ENCODE measurements around the gene CELF5. TPM values are rescaled to one million over a fixed set of nuclear protein-coding genes. Genes with fewer than 3 reads are reported as not detected.
A peak's percentile ranks its signal among the peaks of the same experiment; 100 is the strongest.

Gene CELF5
- total RNA-seq, 2 experiments from 2014 or later = 0.16 to 0.29 TPM

DNA sequence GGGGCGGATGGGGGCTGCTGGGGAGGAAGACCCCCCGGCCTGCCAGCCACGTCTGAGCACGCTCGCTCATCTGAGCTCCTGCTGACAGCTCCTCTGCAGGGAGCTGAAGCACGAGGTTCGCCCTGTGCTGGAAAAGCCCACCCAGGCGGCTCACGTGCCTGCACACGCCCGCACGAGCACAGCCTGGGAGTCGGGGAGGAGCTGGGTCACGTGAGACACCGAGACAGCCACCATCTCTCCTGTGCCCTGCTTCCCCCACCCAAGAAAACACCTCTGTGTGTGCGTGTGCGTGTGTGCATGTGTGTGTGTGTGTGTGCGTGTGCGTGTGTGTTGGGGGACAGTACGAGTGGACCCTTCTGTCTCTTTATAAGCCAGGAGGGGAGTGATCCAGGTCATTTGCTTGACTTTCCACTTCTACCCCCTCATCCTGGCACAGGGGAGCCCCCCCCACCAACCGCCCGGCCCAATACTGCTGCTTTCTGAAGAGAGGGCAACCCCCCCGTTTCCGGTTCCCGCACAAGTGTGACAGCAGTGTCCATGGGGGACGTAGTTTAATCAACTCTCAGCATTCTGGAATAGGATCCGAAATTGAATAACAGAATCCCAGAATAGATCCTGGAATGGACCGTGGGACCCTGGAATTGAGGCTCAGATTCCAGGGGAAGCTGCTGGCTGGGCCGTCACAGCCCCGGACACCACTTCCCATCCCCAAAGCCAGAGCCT, 42.5 kb downstream of the CELF5 start:
- H3K36me3 Mint-ChIP-seq = no peaks in the 10 kb centered on the region
- H3K27ac Mint-ChIP-seq = no peak overlapping the region
- no peak overlapping the region for H3K4me3 Mint-ChIP-seq
- H3K4me1 Mint-ChIP-seq = no peaks in the 10 kb centered on the region
- no peak for DNase-seq
- no peaks in the 10 kb centered on the region for H3K9me3 Mint-ChIP-seq
- H3K27me3 Mint-ChIP-seq = peaks cover 41% of the 10 kb centered on the region

GRCh38 chr19:3268326-3268725, 43.9 kb downstream of the CELF5 start:
- peaks cover 2% of the 10 kb centered on the region for H3K36me3 Mint-ChIP-seq
- H3K4me3 Mint-ChIP-seq = no peak overlapping the region
- no peak overlapping the region for H3K27ac Mint-ChIP-seq
- H3K27me3 Mint-ChIP-seq = peaks cover 41% of the 10 kb centered on the region
- H3K4me1 Mint-ChIP-seq = no peaks in the 10 kb centered on the region
- peaks cover 2% of the 10 kb centered on the region for H3K9me3 Mint-ChIP-seq
- no peak for DNase-seq

DNA sequence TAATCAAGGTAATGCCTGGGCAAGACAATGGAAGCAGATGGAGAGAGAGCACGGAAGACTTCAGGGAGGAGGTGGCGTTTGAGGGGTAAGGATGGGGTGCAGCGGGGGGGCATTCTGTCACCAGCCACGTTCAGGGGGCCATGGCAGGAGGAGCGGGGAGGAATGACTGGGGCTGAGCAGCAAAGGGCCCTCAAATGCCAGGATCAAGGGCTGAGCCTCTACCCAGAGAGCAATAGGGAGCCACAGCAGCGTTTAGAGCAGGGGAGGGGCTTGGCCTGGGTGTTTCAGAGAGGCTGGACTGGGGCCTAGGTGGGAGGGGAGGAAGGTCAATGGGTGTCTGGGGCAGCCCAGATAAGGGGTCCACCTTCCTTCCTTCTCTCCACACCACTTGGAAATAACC, 44.3 kb downstream of the CELF5 start:
- H3K9me3 Mint-ChIP-seq = peaks cover 4% of the 10 kb centered on the region
- peaks cover 2% of the 10 kb centered on the region for H3K36me3 Mint-ChIP-seq
- no peaks in the 10 kb centered on the region for H3K4me1 Mint-ChIP-seq
- DNase-seq = no peak
- no peak overlapping the region for H3K4me3 Mint-ChIP-seq
- H3K27me3 Mint-ChIP-seq = peaks cover 41% of the 10 kb centered on the region
- no peak overlapping the region for H3K27ac Mint-ChIP-seq

DNA sequence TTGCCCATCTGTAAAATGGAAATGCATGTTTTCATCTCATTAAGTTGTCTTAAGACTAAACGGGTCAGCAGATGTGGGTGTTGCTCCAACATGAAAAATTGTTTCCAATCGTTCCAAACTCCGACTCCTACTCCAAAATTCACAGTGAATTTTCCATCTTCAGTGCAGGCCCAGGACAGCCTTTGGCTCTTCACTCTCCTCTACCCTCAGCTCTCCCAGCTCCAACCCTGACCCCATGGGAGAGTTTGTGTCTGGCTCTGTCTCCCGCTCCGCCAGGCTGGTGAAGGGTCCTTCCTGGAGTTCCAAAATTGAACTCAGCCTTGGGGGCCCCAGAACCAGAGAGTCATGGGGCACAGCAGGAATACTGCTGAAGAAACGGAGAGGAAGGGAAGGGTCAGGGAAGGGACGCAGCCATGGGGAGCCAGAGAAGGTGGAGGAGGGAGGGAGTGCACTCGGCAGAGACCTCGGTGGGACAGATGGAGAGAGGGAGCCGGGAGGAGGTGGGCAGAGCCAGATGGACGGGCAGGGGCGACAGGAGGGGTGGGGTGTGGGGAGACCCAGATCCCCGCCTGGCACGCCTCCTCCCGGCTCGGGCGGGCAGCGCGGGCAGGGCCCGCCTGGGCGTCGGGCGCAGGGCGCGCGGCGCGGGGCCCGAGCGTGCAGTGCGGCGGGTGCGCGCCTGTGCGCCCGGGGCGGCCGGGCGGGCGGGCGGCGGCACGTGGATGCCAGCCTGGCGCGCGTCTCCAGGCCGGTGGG, 45.6 kb downstream of the CELF5 start:
- Mint-ChIP-seq H3K4me3 (no peak overlapping the region), H3K36me3 (peaks cover 2% of the 10 kb centered on the region)
- no peak for DNase-seq

GRCh38 chr19:3270902-3271301, 46.4 kb downstream of the CELF5 start:
- Mint-ChIP-seq H3K27ac (no peak overlapping the region), H3K4me3 (no peak overlapping the region), H3K4me1 (peaks cover 8% of the 10 kb centered on the region), H3K9me3 (peaks cover 4% of the 10 kb centered on the region), H3K27me3 (peaks cover 45% of the 10 kb centered on the region), H3K36me3 (peaks cover 2% of the 10 kb centered on the region)
- peak; percentile 68 for DNase-seq

More for the DNA sequence above, 45.6 kb downstream of the CELF5 start:
- Mint-ChIP-seq H3K4me1 (peaks cover 4% of the 10 kb centered on the region), H3K9me3 (peaks cover 4% of the 10 kb centered on the region), H3K27me3 (peaks cover 45% of the 10 kb centered on the region), H3K27ac (no peak overlapping the region)

DNA sequence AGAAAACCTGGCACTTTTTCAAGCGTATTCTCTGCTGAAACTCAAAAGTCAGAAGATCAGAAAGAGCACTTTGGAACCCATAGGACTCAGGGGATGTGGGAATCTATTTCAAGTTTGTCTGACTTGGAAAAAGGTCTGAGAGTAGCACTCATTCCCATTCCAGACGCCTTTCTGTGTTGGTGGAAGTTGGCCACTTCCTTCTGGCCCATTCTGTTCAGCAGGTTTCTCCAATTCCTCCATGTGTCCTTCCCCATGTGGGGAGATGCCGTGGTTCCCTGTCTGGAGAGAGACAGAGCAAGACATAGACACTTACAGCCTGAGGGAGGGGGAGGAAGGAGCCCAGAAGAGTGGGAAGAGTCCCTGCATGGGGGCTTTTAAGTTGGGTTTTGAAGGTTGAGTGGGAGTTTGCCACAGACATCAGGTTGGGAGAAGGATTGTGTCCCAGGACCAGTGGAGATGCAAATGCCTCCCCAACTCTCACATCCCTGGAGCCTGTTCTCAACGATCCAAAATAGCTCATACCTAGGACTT, 48.0 kb downstream of the CELF5 start:
- DNase-seq = no peak
- no peak overlapping the region for H3K4me3 Mint-ChIP-seq
- H3K9me3 Mint-ChIP-seq = peaks cover 4% of the 10 kb centered on the region
- H3K27ac Mint-ChIP-seq = no peak overlapping the region
- peaks cover 2% of the 10 kb centered on the region for H3K36me3 Mint-ChIP-seq
- peaks cover 8% of the 10 kb centered on the region for H3K4me1 Mint-ChIP-seq
- H3K27me3 Mint-ChIP-seq = peaks cover 41% of the 10 kb centered on the region

DNA sequence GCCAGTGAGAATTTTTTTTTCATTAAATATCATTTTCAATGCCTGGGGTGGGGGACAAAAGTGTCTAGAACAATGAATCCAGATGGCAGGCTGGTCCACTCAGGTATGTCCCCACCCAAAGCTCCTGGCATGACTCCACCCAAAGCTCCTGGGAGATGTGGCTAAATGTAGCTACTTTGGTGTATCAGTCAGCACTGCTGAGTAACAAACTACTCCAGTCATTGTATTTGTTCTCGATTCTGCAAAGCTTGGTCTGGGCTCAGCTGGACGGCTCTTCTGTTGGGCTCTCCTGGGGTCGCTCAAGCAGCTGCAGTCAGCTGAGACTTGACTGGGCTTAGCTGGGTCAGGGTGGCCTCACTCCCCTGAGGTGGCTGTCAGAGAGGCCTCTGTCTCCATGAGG, 48.5 kb downstream of the CELF5 start:
- Mint-ChIP-seq H3K4me3 (no peak overlapping the region), H3K27me3 (peaks cover 37% of the 10 kb centered on the region), H3K27ac (no peak overlapping the region), H3K4me1 (peaks cover 8% of the 10 kb centered on the region), H3K36me3 (peaks cover 2% of the 10 kb centered on the region), H3K9me3 (peaks cover 4% of the 10 kb centered on the region)
- no peak for DNase-seq

GRCh38 chr19:3274245-3274941, 49.9 kb downstream of the CELF5 start:
- Mint-ChIP-seq H3K27me3 (peaks cover 22% of the 10 kb centered on the region), H3K4me3 (peak overlapping the region; percentile 81), H3K36me3 (peaks cover 2% of the 10 kb centered on the region), H3K9me3 (peaks cover 4% of the 10 kb centered on the region), H3K27ac (no peak overlapping the region), H3K4me1 (peaks cover 8% of the 10 kb centered on the region)
- DNase-seq = no peak

DNA sequence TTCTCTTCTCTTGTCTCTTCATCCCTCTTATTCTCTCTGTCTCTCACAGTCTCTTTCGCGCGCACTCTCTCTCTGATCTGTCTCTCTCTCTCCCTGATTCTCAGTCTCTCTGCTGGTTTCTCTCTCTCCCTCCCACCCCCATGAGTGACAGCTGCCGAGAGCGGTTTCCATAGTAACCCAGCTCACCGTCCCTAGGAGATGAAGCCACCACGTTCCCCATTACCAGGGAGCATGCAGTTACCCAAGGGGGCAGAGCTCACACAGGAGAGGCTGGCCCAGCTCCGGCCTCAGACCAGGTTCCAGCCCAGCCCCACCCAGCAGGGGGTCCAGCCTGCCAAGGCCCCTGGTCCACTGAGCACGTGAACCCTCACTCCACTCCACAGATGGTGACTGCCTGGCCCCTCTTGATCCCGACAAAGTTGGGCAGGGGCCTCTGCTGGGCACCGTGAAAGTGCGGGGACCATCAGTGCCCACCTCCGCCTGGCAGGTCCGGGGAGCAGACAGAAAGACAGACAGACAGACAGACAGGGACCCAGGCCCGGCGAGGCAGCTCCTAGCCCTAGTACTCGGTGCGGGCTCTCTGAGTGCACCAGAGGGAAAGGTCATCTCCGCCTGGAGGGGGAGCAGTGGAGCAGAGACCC, 50.6 kb downstream of the CELF5 start:
- Mint-ChIP-seq H3K36me3 (peaks cover 2% of the 10 kb centered on the region), H3K4me3 (peak overlapping the region; percentile 81), H3K4me1 (peaks cover 8% of the 10 kb centered on the region), H3K9me3 (peaks cover 4% of the 10 kb centered on the region), H3K27ac (peak overlapping the region; percentile 75), H3K27me3 (peaks cover 16% of the 10 kb centered on the region)
- DNase-seq = peak; percentile 52

- Mint-ChIP-seq H3K36me3 (peaks cover 2% of the 10 kb centered on the region), H3K27ac (peak overlapping the region; percentile 75), H3K9me3 (peaks cover 4% of the 10 kb centered on the region), H3K4me1 (peaks cover 8% of the 10 kb centered on the region), H3K27me3 (peaks cover 12% of the 10 kb centered on the region), H3K4me3 (peak overlapping the region; percentile 81)
- peak; percentile 91 for DNase-seq
Measured at GRCh38 chr19:3275583-3276340, 51.3 kb downstream of the CELF5 start.

DNA sequence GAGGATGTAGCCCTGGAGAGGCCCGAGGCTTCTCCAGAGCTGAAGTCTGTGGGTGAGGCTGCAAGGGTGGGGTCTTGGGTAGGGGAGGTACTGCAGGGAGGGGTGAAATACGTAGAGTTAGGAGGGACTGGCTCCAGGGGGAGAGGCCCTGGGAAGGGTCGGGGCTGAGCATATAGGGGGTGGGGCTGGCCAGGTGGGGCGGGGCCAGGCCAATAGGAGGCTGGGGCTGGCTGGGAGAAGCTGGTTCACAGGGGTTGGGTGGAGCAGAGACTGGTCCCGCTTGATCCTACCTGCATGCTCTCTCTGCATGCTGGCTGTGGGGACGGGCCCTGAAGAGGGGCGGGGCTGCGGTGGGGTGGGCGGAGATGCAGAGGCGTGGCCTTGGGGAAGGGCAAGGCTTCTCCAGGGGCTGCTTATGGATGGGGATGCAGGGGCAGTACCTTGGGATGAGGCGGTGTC, 51.9 kb downstream of the CELF5 start:
- H3K9me3 Mint-ChIP-seq = peaks cover 4% of the 10 kb centered on the region
- no peak overlapping the region for H3K27ac Mint-ChIP-seq
- peaks cover 10% of the 10 kb centered on the region for H3K27me3 Mint-ChIP-seq
- H3K36me3 Mint-ChIP-seq = peaks cover 2% of the 10 kb centered on the region
- H3K4me3 Mint-ChIP-seq = peak overlapping the region; percentile 45
- peaks cover 8% of the 10 kb centered on the region for H3K4me1 Mint-ChIP-seq
- peak; percentile 53 for DNase-seq

GRCh38 chr19:3277649-3278048, 53.2 kb downstream of the CELF5 start:
- no peaks in the 10 kb centered on the region for H3K36me3 Mint-ChIP-seq
- no peak for DNase-seq
- peak overlapping the region; percentile 39 for H3K27ac Mint-ChIP-seq
- peaks cover 4% of the 10 kb centered on the region for H3K27me3 Mint-ChIP-seq
- peaks cover 8% of the 10 kb centered on the region for H3K4me1 Mint-ChIP-seq
- H3K9me3 Mint-ChIP-seq = peaks cover 2% of the 10 kb centered on the region
- no peak overlapping the region for H3K4me3 Mint-ChIP-seq

- peaks cover 4% of the 10 kb centered on the region for H3K27me3 Mint-ChIP-seq
- no peak for DNase-seq
- peaks cover 2% of the 10 kb centered on the region for H3K9me3 Mint-ChIP-seq
- no peak overlapping the region for H3K27ac Mint-ChIP-seq
- no peak overlapping the region for H3K4me3 Mint-ChIP-seq
- H3K36me3 Mint-ChIP-seq = no peaks in the 10 kb centered on the region
- H3K4me1 Mint-ChIP-seq = peaks cover 8% of the 10 kb centered on the region
Measured at GRCh38 chr19:3278294-3278693, 53.8 kb downstream of the CELF5 start.

- no peak overlapping the region for H3K27ac Mint-ChIP-seq
- no peaks in the 10 kb centered on the region for H3K9me3 Mint-ChIP-seq
- H3K27me3 Mint-ChIP-seq = peaks cover 9% of the 10 kb centered on the region
- DNase-seq = no peak
- no peaks in the 10 kb centered on the region for H3K36me3 Mint-ChIP-seq
- peaks cover 8% of the 10 kb centered on the region for H3K4me1 Mint-ChIP-seq
- H3K4me3 Mint-ChIP-seq = no peak overlapping the region
Measured at GRCh38 chr19:3278749-3279148, 54.3 kb downstream of the CELF5 start.

All from activated naive CD8-positive, alpha-beta T cell treated with anti-CD3 and anti-CD28 coated beads for 36 hours (primary cell).